ENCODE data around the gene SCRN2.

GRCh38 chr17:47875011-47875985, 34.2 kb upstream of the SCRN2 start:
- TF ChIP-seq, protein P1, sequence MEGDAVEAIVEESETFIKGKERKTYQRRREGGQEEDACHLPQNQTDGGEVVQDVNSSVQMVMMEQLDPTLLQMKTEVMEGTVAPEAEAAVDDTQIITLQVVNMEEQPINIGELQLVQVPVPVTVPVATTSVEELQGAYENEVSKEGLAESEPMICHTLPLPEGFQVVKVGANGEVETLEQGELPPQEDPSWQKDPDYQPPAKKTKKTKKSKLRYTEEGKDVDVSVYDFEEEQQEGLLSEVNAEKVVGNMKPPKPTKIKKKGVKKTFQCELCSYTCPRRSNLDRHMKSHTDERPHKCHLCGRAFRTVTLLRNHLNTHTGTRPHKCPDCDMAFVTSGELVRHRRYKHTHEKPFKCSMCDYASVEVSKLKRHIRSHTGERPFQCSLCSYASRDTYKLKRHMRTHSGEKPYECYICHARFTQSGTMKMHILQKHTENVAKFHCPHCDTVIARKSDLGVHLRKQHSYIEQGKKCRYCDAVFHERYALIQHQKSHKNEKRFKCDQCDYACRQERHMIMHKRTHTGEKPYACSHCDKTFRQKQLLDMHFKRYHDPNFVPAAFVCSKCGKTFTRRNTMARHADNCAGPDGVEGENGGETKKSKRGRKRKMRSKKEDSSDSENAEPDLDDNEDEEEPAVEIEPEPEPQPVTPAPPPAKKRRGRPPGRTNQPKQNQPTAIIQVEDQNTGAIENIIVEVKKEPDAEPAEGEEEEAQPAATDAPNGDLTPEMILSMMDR (IDR thresholded peaks at IDR 0.05) = no peak
- TF ChIP-seq POLR2A (IDR thresholded peaks at IDR 0.05) = no peak
- TF ChIP-seq POLR2AphosphoS5 (IDR thresholded peaks at IDR 0.05) = no peak

Data from breast epithelium (tissue), 3 donors.